Neural crest cell (in vitro differentiated cells): Measurements from ENCODE around the gene POLA2. TPM values are rescaled to one million over a fixed set of nuclear protein-coding genes. Genes with fewer than 3 reads are reported as not detected.

ENCODE experiments used
- DNase-seq: peaks from one replicate; pipeline ENCODE4 v3.0.0; 2021; ENCODE audit warnings: low read depth, mixed read lengths, low spot score
- H3K27ac Mint-ChIP-seq: one replicate; pipeline ENCODE4 v1.8.0; 2021; ENCODE audit warnings: mild to moderate bottlenecking, mixed read lengths; ENCODE audit not compliant: unreplicated experiment
- H3K27me3 Mint-ChIP-seq: 2 replicates; pipeline ENCODE4 v1.8.0; 2021; ENCODE audit warnings: low read depth, mild to moderate bottlenecking, mixed read lengths
- H3K36me3 Mint-ChIP-seq: 2 replicates; pipeline ENCODE4 v1.8.0; 2021; ENCODE audit warnings: low read depth, mild to moderate bottlenecking, mixed read lengths
- H3K4me1 Mint-ChIP-seq: 2 replicates; pipeline ENCODE4 v1.8.0; 2021; ENCODE audit warnings: mixed read lengths
- H3K4me3 Mint-ChIP-seq: one replicate; pipeline ENCODE4 v1.8.0; 2021; ENCODE audit warnings: mild to moderate bottlenecking, mixed read lengths
- H3K9me3 Mint-ChIP-seq: 2 replicates; pipeline ENCODE4 v1.8.0; 2021; ENCODE audit warnings: mixed read lengths
- CTCF ChIP-seq: fragments of 200-600 bp; sonication (generic); conservative IDR thresholded peaks from 2 replicates; pipeline ENCODE4 v1.5.0; 2021; ENCODE audit warnings: antibody characterized with exemption, mild to moderate bottlenecking
- total RNA-seq: library from RNA; stranded (reverse); gene quantifications from 2 replicates; pipeline ENCODE4 v1.2.1, GENCODE V29; 2021

The POLA2 gene
- total RNA-seq, 1 donor from 2014 or later = 66.9 TPM

DNA sequence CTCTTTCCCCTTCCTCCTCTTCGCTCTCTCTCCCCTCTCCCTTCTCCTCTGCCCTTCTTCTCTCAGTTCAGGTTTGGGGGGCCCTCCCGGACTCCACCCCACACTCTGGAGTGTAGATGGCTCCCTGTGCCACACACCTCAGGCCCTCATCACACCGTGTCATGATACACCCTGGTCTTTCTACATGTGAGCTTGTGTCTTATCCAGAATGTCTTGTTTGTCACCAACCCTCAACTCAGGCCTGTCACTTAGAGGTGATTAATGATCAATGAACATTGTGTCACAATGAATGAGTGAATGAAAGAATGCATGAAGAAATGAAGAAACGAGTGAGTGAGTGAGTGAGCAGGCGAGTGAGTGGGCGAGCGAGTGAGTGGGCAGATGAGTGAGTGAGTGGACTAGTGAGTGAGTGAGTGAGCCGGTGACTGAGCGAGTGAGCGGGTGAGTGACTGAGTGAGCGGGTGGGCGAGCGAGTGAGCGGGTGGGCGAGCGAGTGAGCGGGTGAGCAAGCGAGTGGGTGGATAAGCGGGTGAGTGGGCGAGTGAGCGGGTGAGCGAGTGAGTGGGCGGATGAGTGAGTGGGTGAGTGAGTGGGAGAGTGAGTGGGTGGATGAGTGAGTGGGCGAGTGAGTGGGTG is 46.2 kb upstream of the POLA2 start:
- Mint-ChIP-seq H3K4me1 (peaks cover 7% of the 10 kb centered on the region), H3K9me3 (no peaks in the 10 kb centered on the region), H3K36me3 (no peaks in the 10 kb centered on the region), H3K4me3 (no peak overlapping the region), H3K27ac (no peak overlapping the region), H3K27me3 (peaks cover 6% of the 10 kb centered on the region)
- DNase-seq = no peak
- TF ChIP-seq CTCF = no peak

GRCh38 chr11:65216830-65217229 is 44.9 kb upstream of the POLA2 start:
- Mint-ChIP-seq H3K4me3 (no peak overlapping the region), H3K4me1 (peaks cover 7% of the 10 kb centered on the region), H3K9me3 (no peaks in the 10 kb centered on the region), H3K27me3 (peaks cover 8% of the 10 kb centered on the region), H3K27ac (no peak overlapping the region), H3K36me3 (no peaks in the 10 kb centered on the region)
- TF ChIP-seq CTCF = peak; percentile 22
- DNase-seq = no peak

GRCh38 chr11:65217441-65218423 is 44.0 kb upstream of the POLA2 start:
- H3K27ac Mint-ChIP-seq = no peak overlapping the region
- TF ChIP-seq CTCF = no peak
- no peak overlapping the region for H3K4me3 Mint-ChIP-seq
- no peaks in the 10 kb centered on the region for H3K36me3 Mint-ChIP-seq
- H3K9me3 Mint-ChIP-seq = no peaks in the 10 kb centered on the region
- peaks cover 11% of the 10 kb centered on the region for H3K27me3 Mint-ChIP-seq
- H3K4me1 Mint-ChIP-seq = peaks cover 7% of the 10 kb centered on the region
- no peak for DNase-seq

GRCh38 chr11:65218446-65218845 is 43.3 kb upstream of the POLA2 start:
- Mint-ChIP-seq H3K36me3 (no peaks in the 10 kb centered on the region), H3K4me1 (peaks cover 4% of the 10 kb centered on the region), H3K27ac (no peak overlapping the region), H3K9me3 (no peaks in the 10 kb centered on the region), H3K4me3 (no peak overlapping the region), H3K27me3 (peaks cover 12% of the 10 kb centered on the region)
- DNase-seq = no peak
- TF ChIP-seq CTCF = no peak

DNA sequence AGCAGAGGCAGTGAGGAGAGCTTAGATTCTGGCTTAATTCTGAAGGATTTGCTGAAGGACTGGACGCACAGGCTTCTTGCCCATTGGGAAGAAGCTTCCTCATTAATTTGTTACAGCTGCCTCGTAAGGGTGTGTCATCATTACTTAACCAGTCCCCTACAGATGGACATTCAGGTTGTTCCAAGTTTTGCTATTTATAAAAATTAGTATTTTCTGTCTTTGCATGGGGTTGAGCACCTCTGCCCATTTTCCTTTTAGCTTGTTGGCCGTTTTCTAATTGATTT is 41.9 kb upstream of the POLA2 start:
- Mint-ChIP-seq H3K9me3 (no peaks in the 10 kb centered on the region), H3K4me3 (no peak overlapping the region), H3K27ac (no peak overlapping the region), H3K27me3 (peaks cover 21% of the 10 kb centered on the region), H3K4me1 (no peaks in the 10 kb centered on the region), H3K36me3 (no peaks in the 10 kb centered on the region)
- DNase-seq = no peak
- no peak for TF ChIP-seq CTCF
